IMR-90 (cell line): ENCODE measurements around the gene SDS.

Source experiments
- BHLHE40 ChIP-seq: fragments of 150-350 bp; IDR thresholded peaks from 2 replicates; pipeline ENCODE4 v1.6.1; 2016; ENCODE audit warnings: mild to moderate bottlenecking, low read depth, low read length
- POLR2A ChIP-seq: IDR thresholded peaks from 2 replicates; pipeline ENCODE4 v1.6.1; 2012; ENCODE audit warnings: mild to moderate bottlenecking, low read depth, low read length
- RAD21 ChIP-seq: IDR thresholded peaks from 2 replicates; pipeline ENCODE4 v1.6.1; 2012; ENCODE audit warnings: low read length, improper control_type of control experiment

- TF ChIP-seq RAD21: no peak
- TF ChIP-seq BHLHE40: no peak
- no peak for TF ChIP-seq POLR2A
These were observed 45.2 kb upstream of the SDS start for GRCh38 chr12:113448873-113449272.
